Fibroblast of lung (primary cell): ENCODE measurements around the gene DCP1B. TPM values are rescaled to one million over a fixed set of nuclear protein-coding genes. Genes with fewer than 3 reads are reported as not detected.

Experiments
- DNase-seq, 2 donors: peaks; one replicate each; pipeline versions ENCODE4 v3.0.0 to v3.0.0-alpha.2; 2010; ENCODE audit warnings: low read depth in 2 of 2
- H2AFZ ChIP-seq: 2 replicates; pipeline ENCODE4 v1.5.1; 2012; ENCODE audit warnings: low read length, control low read depth, inconsistent platforms
- H3K27ac ChIP-seq: 2 replicates; pipeline ENCODE4 v1.5.1; 2011; ENCODE audit warnings: low read length, control low read depth; ENCODE audit not compliant: insufficient read depth
- H3K27me3 ChIP-seq: 2 replicates; pipeline ENCODE4 v1.5.1; 2011; ENCODE audit warnings: mild to moderate bottlenecking, low read length; ENCODE audit not compliant: control insufficient read depth, insufficient read depth
- H3K36me3 ChIP-seq: 2 replicates; pipeline ENCODE4 v1.5.1; 2011; ENCODE audit warnings: low read length; ENCODE audit not compliant: control insufficient read depth, insufficient read depth
- H3K4me1 ChIP-seq: 2 replicates; pipeline ENCODE4 v1.5.1; 2011; ENCODE audit warnings: low read length; ENCODE audit not compliant: control insufficient read depth, insufficient read depth; ENCODE audit errors: extremely low read depth
- H3K4me2 ChIP-seq: 2 replicates; pipeline ENCODE4 v1.5.1; 2011; ENCODE audit warnings: low read length, control low read depth; ENCODE audit not compliant: insufficient read depth; ENCODE audit errors: extremely low read depth
- H3K4me3 ChIP-seq, 4 experiments: fragments of 200-600 bp in 1 of 4; sonication (generic) in 1 of 4; replicated peaks in 1 of 4; 2 replicates each; pipeline ENCODE4 v1.5.1; 2011 to 2016; ENCODE audit warnings: low read length in 4 of 4, low read depth in 3 of 4, mild to moderate bottlenecking in 3 of 4, control low read depth in 2 of 4, inconsistent platforms in 1 of 4, mixed read lengths in 1 of 4; ENCODE audit not compliant: insufficient read depth in 1 of 4; ENCODE audit errors: control extremely low read depth in 1 of 4
- H3K79me2 ChIP-seq: 2 replicates; pipeline ENCODE4 v1.5.1; 2012; ENCODE audit warnings: mild to moderate bottlenecking, low read length, inconsistent platforms; ENCODE audit not compliant: control insufficient read depth, insufficient read depth
- H3K9ac ChIP-seq: 2 replicates; pipeline ENCODE4 v1.5.1; 2011; ENCODE audit warnings: mild to moderate bottlenecking, low read length, control low read depth; ENCODE audit not compliant: insufficient read depth
- H3K9me3 ChIP-seq: 2 replicates; pipeline ENCODE4 v1.5.1; 2012; ENCODE audit warnings: low read depth, low read length; ENCODE audit not compliant: control insufficient read depth, insufficient read depth
- H4K20me1 ChIP-seq: 2 replicates; pipeline ENCODE4 v1.5.1; 2011; ENCODE audit warnings: low read length; ENCODE audit not compliant: control insufficient read depth, insufficient read depth; ENCODE audit errors: extremely low read depth
- CTCF ChIP-seq, 2 donors: IDR thresholded peaks in 1 of 2; conservative IDR thresholded peaks in 1 of 2; 1 replicate in 1 of 2; 2 replicates in 1 of 2; pipeline ENCODE4 v1.5.1; 2011 to 2012; ENCODE audit warnings: low read length in 2 of 2, control low read depth in 1 of 2, inconsistent platforms in 1 of 2, low read depth in 1 of 2, mild to moderate bottlenecking in 1 of 2
- EZH2 ChIP-seq: IDR thresholded peaks from 2 replicates; pipeline ENCODE4 v1.5.1; 2012; ENCODE audit warnings: low read length, control low read depth, mild to moderate bottlenecking; ENCODE audit errors: missing control alignments
- polyA plus RNA-seq, 2 donors: library from polyadenylated mRNA; depleted of rRNA in 1 of 2; stranded (reverse) in 1 of 2; unstranded in 1 of 2; fragments of >200 nt; gene quantifications; 2 replicates each; pipeline ENCODE4 v1.2.1, GENCODE V29; 2011 to 2012; ENCODE audit warnings: missing spikeins in 1 of 2
- total RNA-seq: library from RNA; depleted of rRNA; stranded (reverse); fragments of >200 nt; gene quantifications from 2 replicates; pipeline ENCODE4 v1.2.1, GENCODE V29; 2014

The DCP1B gene
- total and polyA plus RNA-seq, 2 donors (not counting 1 experiment from before 2014, with no cell fraction given), result 10.4 to 19.4 TPM

- no peaks in the 10 kb centered on the region for H3K4me1 ChIP-seq
- no peak overlapping the region for H3K27ac ChIP-seq
- no peak overlapping the region for H2AFZ ChIP-seq
- no peaks in the 10 kb centered on the region for H4K20me1 ChIP-seq
- H3K79me2 ChIP-seq, result no peaks in the 10 kb centered on the region
- no peak overlapping the region for H3K4me3 ChIP-seq
- DNase-seq, result no peak
- H3K4me2 ChIP-seq, result no peak overlapping the region
- H3K27me3 ChIP-seq, result peaks cover 15% of the 10 kb centered on the region
- TF ChIP-seq EZH2 (no peak), CTCF (conservative IDR thresholded peaks at IDR 0.05 in 1 of 2, IDR thresholded peaks at IDR 0.05 in 1 of 2; ENCODE audit: low read depth in 1 of 2, low read length in 2 of 2) (no peak)
- H3K9me3 ChIP-seq, result no peaks in the 10 kb centered on the region
- H3K36me3 ChIP-seq, result no peaks in the 10 kb centered on the region
- H3K9ac ChIP-seq, result no peak overlapping the region
Measured at GRCh38 chr12:1925684-1926006, 78.6 kb downstream of the DCP1B start.

GRCh38 chr12:1924996-1925683 lies 79.1 kb downstream of the DCP1B start:
- no peaks in the 10 kb centered on the region for H4K20me1 ChIP-seq
- peaks cover 15% of the 10 kb centered on the region for H3K27me3 ChIP-seq
- H3K79me2 ChIP-seq, result no peaks in the 10 kb centered on the region
- H2AFZ ChIP-seq, result no peak overlapping the region
- H3K4me2 ChIP-seq, result no peak overlapping the region
- DNase-seq, result no peak
- no peak overlapping the region for H3K4me3 ChIP-seq
- no peaks in the 10 kb centered on the region for H3K9me3 ChIP-seq
- H3K9ac ChIP-seq, result no peak overlapping the region
- TF ChIP-seq EZH2 (no peak), CTCF (conservative IDR thresholded peaks at IDR 0.05 in 1 of 2, IDR thresholded peaks at IDR 0.05 in 1 of 2; ENCODE audit: low read depth in 1 of 2, low read length in 2 of 2) (no peak)
- H3K4me1 ChIP-seq, result no peaks in the 10 kb centered on the region
- H3K27ac ChIP-seq, result no peak overlapping the region
- no peaks in the 10 kb centered on the region for H3K36me3 ChIP-seq

GRCh38 chr12:1922985-1923384 lies 81.3 kb downstream of the DCP1B start:
- Histone ChIP-seq H3K4me1 (no peaks in the 10 kb centered on the region), H3K4me2 (no peak overlapping the region), H3K27me3 (peaks cover 13% of the 10 kb centered on the region), H3K9ac (no peak overlapping the region), H2AFZ (no peak overlapping the region), H4K20me1 (no peaks in the 10 kb centered on the region), H3K79me2 (no peaks in the 10 kb centered on the region), H3K36me3 (no peaks in the 10 kb centered on the region), H3K9me3 (no peaks in the 10 kb centered on the region), H3K27ac (no peak overlapping the region), H3K4me3 (no peak overlapping the region)
- no peak for DNase-seq
- TF ChIP-seq CTCF (conservative IDR thresholded peaks at IDR 0.05 in 1 of 2, IDR thresholded peaks at IDR 0.05 in 1 of 2; ENCODE audit: low read depth in 1 of 2, low read length in 2 of 2) (no peak), EZH2 (no peak)
